Prostate gland (tissue), 2 donors: ENCODE measurements around the gene F3. TPM values are rescaled to one million over a fixed set of nuclear protein-coding genes. Genes with fewer than 3 reads are reported as not detected.
A peak's percentile ranks its signal among the peaks of the same experiment; 100 is the strongest.

Experiments used
- DNase-seq: peaks from one replicate; pipeline ENCODE4 v3.0.0-alpha.2; 2019; ENCODE audit warnings: low spot score
- H3K27ac ChIP-seq, 2 donors: fragments of 200-600 bp; sonication (generic); 2 replicates each; pipeline ENCODE4 v1.5.1; 2017 to 2019
- H3K27me3 ChIP-seq: fragments of 200-600 bp; sonication (generic); replicated peaks from 2 replicates; pipeline ENCODE4 v1.5.1; 2019; ENCODE audit not compliant: insufficient read depth
- H3K36me3 ChIP-seq, 2 donors: fragments of 200-600 bp; sonication (generic); 1 replicate in 1 of 2; 2 replicates in 1 of 2; pipeline versions ENCODE4 v1.5.1 to v1.8.1; 2017 to 2019
- H3K4me1 ChIP-seq: fragments of 200-600 bp; sonication (generic); replicated peaks from 2 replicates; pipeline ENCODE4 v1.5.1; 2019
- H3K4me3 ChIP-seq, 2 donors: fragments of 200-600 bp; sonication (generic); 2 replicates each; pipeline ENCODE4 v1.5.1; 2017 to 2019
- H3K9me3 ChIP-seq: fragments of 200-600 bp; sonication (generic); 2 replicates; pipeline ENCODE4 v1.5.1; 2017
- CTCF ChIP-seq, 4 experiments: fragments of 200-600 bp in 2 of 4; fragments of 450-650 bp in 2 of 4; sonication (generic) in 2 of 4; IDR thresholded peaks; 1 replicate in 3 of 4; 2 replicates in 1 of 4; pipeline ENCODE4 v1.5.1; 2016 to 2019; ENCODE audit warnings: antibody characterized with exemption in 4 of 4, mild to moderate bottlenecking in 2 of 4, moderate library complexity in 2 of 4
- POLR2A ChIP-seq: fragments of 450-650 bp; IDR thresholded peaks from one replicate; pipeline ENCODE4 v1.6.1; 2016; ENCODE audit warnings: antibody characterized with exemption, mild to moderate bottlenecking
- POLR2AphosphoS5 ChIP-seq: sonication (generic); formaldehyde crosslinking; IDR thresholded peaks from one replicate; pipeline ENCODE4 v1.6.1; 2017; ENCODE audit warnings: antibody characterized with exemption
- WGBS: methylation state at CpG from one replicate; pipeline ENCODE4 v1.1.5; 2018; 5-methylcytosine and 5-hydroxymethylcytosine counted together
- intact Hi-C: fragments of 100-400 bp; cut with DNase I; formaldehyde crosslinking; loops from one replicate; pipeline ENCODE4 v1.14.2; 2022
- total RNA-seq, 2 donors: library from RNA; depleted of rRNA; stranded (reverse); fragments of >200 nt; gene quantifications; one replicate each; pipeline ENCODE4 v1.1.0, GENCODE V29; 2016

Gene F3
- 100 to 1,000 TPM in 1 of 2 donors, 10 to 100 TPM in 1; 36.3 to 120 TPM for total RNA-seq

GRCh38 chr1:94541246-94542087, at the start of gene F3:
F3 (minus strand) TSS chr1:94541759; CDS start chr1:94541636, 123 bp downstream.
- peak within 1 kb of the TSS; percentile 90 to 94 for H3K27ac ChIP-seq
- 1% methylated on average over 29 of the region's 94 CpGs for WGBS
- no peaks in the 10 kb centered on the region for H3K9me3 ChIP-seq
- intact Hi-C loops: loop anchor here (2.0 to 5.0 kb wide), 2 partner anchors 56 to 107 kb away; no protein-coding TSS in a partner anchor
- TF ChIP-seq POLR2A (peak; percentile 92), POLR2AphosphoS5 (peak; percentile 93), CTCF (IDR thresholded peaks at IDR 0.05) (peak in 2 of 4 experiments; percentile 12 to 13)
- peak within 1 kb of the TSS; percentile 75 to 90 for H3K4me3 ChIP-seq
- peak; percentile 94 for DNase-seq
- no peaks in the 10 kb centered on the region for H3K27me3 ChIP-seq
- no peaks in the 10 kb centered on the region for H3K36me3 ChIP-seq
- no peaks in the 10 kb centered on the region for H3K4me1 ChIP-seq

- H3K27ac ChIP-seq: peak overlapping the region; percentile 66 to 68
- H3K4me3 ChIP-seq: no peak overlapping the region
- intact Hi-C loops: no loop called here
- no peaks in the 10 kb centered on the region for H3K27me3 ChIP-seq
- DNase-seq: peak; percentile 64
- peaks cover under 1% of the 10 kb centered on the region for H3K4me1 ChIP-seq
- TF ChIP-seq CTCF (IDR thresholded peaks at IDR 0.05) (no peak), POLR2AphosphoS5 (peak; percentile 76)
- 57% methylated on average over 7 of the region's 7 CpGs for WGBS
- H3K9me3 ChIP-seq: no peaks in the 10 kb centered on the region
- H3K36me3 ChIP-seq: no peaks in the 10 kb centered on the region
These were observed 48.9 kb upstream of the F3 start for GRCh38 chr1:94590203-94591137.

- Histone ChIP-seq H3K4me3 (no peak overlapping the region), H3K36me3 (no peaks in the 10 kb centered on the region), H3K4me1 (no peaks in the 10 kb centered on the region), H3K27ac (peak overlapping the region; percentile 66 to 68), H3K27me3 (no peaks in the 10 kb centered on the region), H3K9me3 (no peaks in the 10 kb centered on the region)
- intact Hi-C loops: no loop called here
- no peak for DNase-seq
- TF ChIP-seq POLR2AphosphoS5: no peak
- TF ChIP-seq CTCF (IDR thresholded peaks at IDR 0.05): no peak
- no peak for TF ChIP-seq POLR2A
- 84% methylated on average over 4 of the region's 4 CpGs for WGBS
These were observed 48.2 kb upstream of the F3 start for GRCh38 chr1:94589728-94590127.

GRCh38 chr1:94582565-94582964, 41.0 kb upstream of the F3 start:
- Histone ChIP-seq H3K27ac (no peak overlapping the region), H3K27me3 (no peaks in the 10 kb centered on the region), H3K4me1 (no peaks in the 10 kb centered on the region), H3K9me3 (no peaks in the 10 kb centered on the region), H3K36me3 (no peaks in the 10 kb centered on the region), H3K4me3 (no peak overlapping the region)
- TF ChIP-seq CTCF (IDR thresholded peaks at IDR 0.05) (no peak), POLR2A (no peak)
- intact Hi-C loops: no loop called here
- DNase-seq: no peak
- WGBS: 98% methylated on average over 2 of the region's 2 CpGs
